H1 (cell line): Measurements from ENCODE around the gene KLK5. TPM values are rescaled to one million over a fixed set of nuclear protein-coding genes. Genes with fewer than 3 reads are reported as not detected.

Source experiments
- TAF7 ChIP-seq: optimal IDR thresholded peaks from 2 replicates; pipeline ENCODE3; 2011; ENCODE audit warnings: low read depth, mild to moderate bottlenecking, inconsistent platforms, low read length, moderate library complexity, borderline replicate concordance
- polyA plus RNA-seq, 7 experiments: library from polyadenylated mRNA; depleted of rRNA in 3 of 7; stranded (reverse) in 5 of 7; unstranded in 2 of 7; fragments of >200 nt in 5 of 7; fragments of 200-250 nt in 2 of 7; gene quantifications; 1 replicate in 5 of 7; 2 replicates in 1 of 7; 4 replicates in 1 of 7; pipeline versions ENCODE4 v1.2.1 to v1.2.3, GENCODE V29; 2011 to 2013; ENCODE audit warnings: missing spikeins in 2 of 7, mixed read lengths in 2 of 7
- total RNA-seq: library from RNA; stranded (reverse); fragmentation: NEBNext Ultra II Directional; extraction: Animal tissue kit (Norgen Biotek cat#: 25700); gene quantifications from 2 replicates; pipeline ENCODE4 v1.2.1, GENCODE V29; 2021

KLK5 gene
- total and polyA plus RNA-seq, 2 of the 8 experiments (the other 6 are each of a cell fraction or from before 2014, with no cell fraction given) = 0.76 to 2.0 TPM

DNA sequence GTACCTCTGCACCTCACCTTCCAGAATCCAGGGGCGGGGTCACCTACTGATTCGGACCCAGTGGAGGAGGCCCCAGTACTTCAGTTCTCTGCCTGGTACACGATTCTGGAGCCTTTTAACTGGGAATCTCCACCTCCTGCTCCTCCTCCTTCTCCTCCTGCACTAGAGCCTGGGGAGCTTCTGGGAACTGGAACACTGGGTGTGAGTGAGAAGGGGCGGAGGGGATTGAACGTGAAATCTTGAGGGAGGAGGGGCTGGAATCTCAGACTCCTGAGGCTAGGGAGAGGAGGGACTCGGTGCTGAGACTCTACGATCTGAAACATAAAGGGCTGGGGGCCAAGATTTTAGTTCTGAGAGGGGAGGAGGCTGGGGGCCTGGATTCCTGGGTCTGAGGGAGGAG, 48.7 kb upstream of the KLK5 start, which contains the start of gene KLK8 (continued):
- no peak for TF ChIP-seq TAF7
